K562 (cell line): Measurements from ENCODE around the gene PRKX.
"Not testable (repeated sequence)": the region's sequence is repeated elsewhere in the genome, so short reads cannot be mapped to it uniquely, and the experiment has no call there.

ENCODE experiments used
- FOXA3 ChIP-seq, 2 experiments: fragments of 450-650 bp in 1 of 2; sonication (generic) in 1 of 2; formaldehyde crosslinking; IDR thresholded peaks in 1 of 2; conservative IDR thresholded peaks in 1 of 2; 2 replicates each; pipeline versions ENCODE4 v1.4.0 to v1.8.0; 2020 to 2022; ENCODE audit warnings: mild to moderate bottlenecking in 2 of 2, missing genetic modification reagents in 1 of 2
- POLR2A ChIP-seq: fragments of 450-650 bp; conservative IDR thresholded peaks from 2 replicates; pipeline ENCODE4 v1.6.1; 2016
- RCOR1 ChIP-seq, 2 experiments: IDR thresholded peaks; 2 replicates each; pipeline ENCODE4 v1.6.1; 2012; ENCODE audit warnings: low read depth in 2 of 2, low read length in 2 of 2, borderline replicate concordance in 1 of 2, improper control_type of control experiment in 1 of 2
- ZKSCAN8 ChIP-seq: fragments of 200-800 bp; sonication (Bioruptor generic); IDR thresholded peaks from 2 replicates; pipeline ENCODE4 v1.6.1; 2016; ENCODE audit warnings: missing genetic modification characterization, missing compliant biosample characterization

- not testable (repeated sequence) for TF ChIP-seq POLR2A; ZKSCAN8 (CRISPR knock-in tag); RCOR1 (IDR thresholded peaks at IDR 0.05; ENCODE audit: borderline replicate concordance in 1 of 2, low read depth in 2 of 2, low read length in 2 of 2); FOXA3 (CRISPR knock-in tag; conservative IDR thresholded peaks at IDR 0.05 in 1 of 2, IDR thresholded peaks at IDR 0.05 in 1 of 2)
Observed at GRCh38 chrX:3683236-3683635, 30.2 kb downstream of the PRKX start.
